Measurements from ENCODE around the gene ITPKC. TPM values are rescaled to one million over a fixed set of nuclear protein-coding genes. Genes with fewer than 3 reads are reported as not detected.

ITPKC gene
- total and polyA plus RNA-seq, 12 donors: 6.2 to 17.3 (median 9.4) TPM

DNA sequence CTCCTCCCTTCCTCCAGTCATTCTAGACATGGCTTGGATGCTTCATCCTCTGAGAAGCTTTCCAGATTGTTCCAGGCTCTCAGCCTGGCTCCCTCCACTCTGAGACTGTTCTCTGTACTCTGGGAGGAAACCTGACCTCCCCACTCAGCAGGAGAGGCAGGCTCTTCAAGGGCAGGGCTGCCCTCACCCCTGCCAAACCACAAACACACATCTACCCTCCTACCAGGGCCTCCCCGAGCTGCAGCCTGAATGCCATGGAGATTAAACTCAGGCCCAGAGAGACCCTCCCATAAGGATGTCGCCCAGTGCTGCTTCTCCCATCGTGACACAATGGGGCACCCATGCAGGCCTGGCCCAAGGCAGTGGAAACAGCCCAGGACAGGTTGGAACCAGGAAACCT is 42.6 kb upstream of the ITPKC start:
- DNase-seq (no peak), ATAC-seq (no peak)
- Histone ChIP-seq H3K9me3 (no peaks in the 10 kb centered on the region), H3K4me1 (peaks cover 0 to 14% (median 3%) of the 10 kb centered on the region in 9 donors), H3K27me3 (no peaks in the 10 kb centered on the region), H3K27ac (no peak overlapping the region), H3K36me3 (peaks cover 6 to 100% (median 60%) of the 10 kb centered on the region in 9 donors), H3K4me3 (no peak overlapping the region)
- WGBS, 2 donors: 70 to 73% methylated on average over 3 of the region's 3 CpGs
- intact Hi-C loops (cut with DNase I): loop anchor here in 2 of 10 donors (1.0 to 5.0 kb wide), 2 partner anchors 14 to 68 kb away; no protein-coding TSS in a partner anchor
- TF ChIP-seq, protein P1, sequence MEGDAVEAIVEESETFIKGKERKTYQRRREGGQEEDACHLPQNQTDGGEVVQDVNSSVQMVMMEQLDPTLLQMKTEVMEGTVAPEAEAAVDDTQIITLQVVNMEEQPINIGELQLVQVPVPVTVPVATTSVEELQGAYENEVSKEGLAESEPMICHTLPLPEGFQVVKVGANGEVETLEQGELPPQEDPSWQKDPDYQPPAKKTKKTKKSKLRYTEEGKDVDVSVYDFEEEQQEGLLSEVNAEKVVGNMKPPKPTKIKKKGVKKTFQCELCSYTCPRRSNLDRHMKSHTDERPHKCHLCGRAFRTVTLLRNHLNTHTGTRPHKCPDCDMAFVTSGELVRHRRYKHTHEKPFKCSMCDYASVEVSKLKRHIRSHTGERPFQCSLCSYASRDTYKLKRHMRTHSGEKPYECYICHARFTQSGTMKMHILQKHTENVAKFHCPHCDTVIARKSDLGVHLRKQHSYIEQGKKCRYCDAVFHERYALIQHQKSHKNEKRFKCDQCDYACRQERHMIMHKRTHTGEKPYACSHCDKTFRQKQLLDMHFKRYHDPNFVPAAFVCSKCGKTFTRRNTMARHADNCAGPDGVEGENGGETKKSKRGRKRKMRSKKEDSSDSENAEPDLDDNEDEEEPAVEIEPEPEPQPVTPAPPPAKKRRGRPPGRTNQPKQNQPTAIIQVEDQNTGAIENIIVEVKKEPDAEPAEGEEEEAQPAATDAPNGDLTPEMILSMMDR (IDR thresholded peaks at IDR 0.05): no peak

DNA sequence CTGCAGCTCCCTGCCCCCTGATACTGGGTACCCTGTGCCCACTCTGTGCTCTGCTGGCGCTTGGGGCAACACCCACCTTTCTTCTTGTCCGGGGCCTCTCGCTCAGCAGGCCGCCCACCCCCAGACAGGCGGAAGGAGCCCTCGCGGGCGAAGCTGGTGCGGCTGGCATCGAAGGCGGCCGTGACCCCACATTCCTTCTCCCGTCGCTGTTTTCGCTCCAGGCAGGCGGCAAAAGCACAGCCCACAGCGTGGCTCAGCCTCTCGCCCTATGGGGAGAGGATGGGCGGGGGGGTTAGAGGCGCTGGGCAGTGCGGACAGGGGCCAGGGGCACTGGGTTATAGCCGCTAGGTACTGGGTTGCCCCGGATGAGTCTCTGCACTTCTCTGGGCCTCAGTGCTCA is 39.8 kb upstream of the ITPKC start:
- intact Hi-C loops (cut with DNase I): no loop called here
- H3K27me3 ChIP-seq: no peaks in the 10 kb centered on the region
- peaks cover 6 to 100% (median 50%) of the 10 kb centered on the region in 9 donors for H3K36me3 ChIP-seq
- H3K4me1 ChIP-seq: peaks cover 0 to 8% (median 0%) of the 10 kb centered on the region in 9 donors
- H3K27ac ChIP-seq: no peak overlapping the region
- H3K9me3 ChIP-seq: no peaks in the 10 kb centered on the region
- no peak overlapping the region for H3K4me3 ChIP-seq
- no peak for ATAC-seq
- TF ChIP-seq, protein P1 (IDR thresholded peaks at IDR 0.05): no peak
- WGBS, 2 donors: 97 to 98% methylated on average over 23 of the region's 23 CpGs
- no peak for DNase-seq

DNA sequence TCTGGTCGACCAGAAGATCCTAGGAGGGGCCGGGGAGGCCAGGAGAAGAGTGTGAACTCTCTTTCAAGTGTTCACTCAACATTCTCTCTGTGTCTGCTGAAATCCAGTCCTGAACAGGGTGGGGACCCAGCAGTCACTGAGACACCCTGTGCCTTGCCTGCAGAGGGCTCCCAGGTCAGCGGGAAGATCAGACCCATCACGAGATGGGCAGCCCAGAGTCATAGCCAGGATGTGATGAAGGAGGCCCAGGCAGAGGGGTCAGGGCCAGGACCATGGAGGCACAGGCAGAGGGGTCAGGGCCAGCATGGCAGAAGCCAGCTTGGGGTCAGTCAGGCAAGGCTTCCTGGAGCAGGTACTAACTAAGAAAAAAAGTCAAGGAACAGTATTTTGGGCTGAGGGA is 35.9 kb upstream of the ITPKC start:
- intact Hi-C loops (cut with DNase I): no loop called here
- 83 to 86% methylated on average over 4 of the region's 4 CpGs for WGBS, 2 donors
- TF ChIP-seq, protein P1 (IDR thresholded peaks at IDR 0.05): no peak
- no peaks in the 10 kb centered on the region for H3K9me3 ChIP-seq
- H3K4me3 ChIP-seq: no peak overlapping the region
- H3K27me3 ChIP-seq: no peaks in the 10 kb centered on the region
- peaks cover 0 to 98% (median 48%) of the 10 kb centered on the region in 9 donors for H3K36me3 ChIP-seq
- no peak for ATAC-seq
- no peak overlapping the region for H3K27ac ChIP-seq
- no peak for DNase-seq
- peaks cover 0 to 4% (median 0%) of the 10 kb centered on the region in 9 donors for H3K4me1 ChIP-seq

DNA sequence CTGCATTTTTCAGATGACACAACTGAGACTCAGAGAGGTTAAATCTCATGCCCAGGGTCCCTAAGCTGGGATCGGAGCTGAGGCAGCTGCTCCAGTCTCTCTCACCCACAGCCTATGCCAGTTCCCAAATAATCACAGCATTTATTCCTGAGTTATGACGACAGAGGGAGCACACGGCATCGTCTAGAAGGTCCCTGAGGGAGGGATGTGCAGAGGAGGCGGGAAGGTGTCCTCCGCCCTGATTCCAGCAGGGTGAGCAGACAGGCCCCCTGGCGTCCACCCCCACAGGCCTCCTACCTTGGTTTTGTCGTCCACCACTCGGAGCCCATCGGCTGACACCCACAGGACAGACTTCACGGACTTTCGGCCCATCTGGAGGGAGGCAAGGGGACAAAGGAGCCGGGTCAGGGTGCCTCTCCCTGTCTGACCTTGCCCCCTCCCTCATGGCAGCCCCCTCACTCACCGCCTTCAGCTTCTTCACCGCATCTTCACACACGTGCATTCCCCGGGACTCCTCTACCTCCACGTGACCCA is 34.4 kb upstream of the ITPKC start:
- H3K27ac ChIP-seq: no peak overlapping the region
- peaks cover 0 to 94% (median 37%) of the 10 kb centered on the region in 9 donors for H3K36me3 ChIP-seq
- peaks cover 0 to 10% (median 0%) of the 10 kb centered on the region in 9 donors for H3K4me1 ChIP-seq
- TF ChIP-seq, protein P1 (IDR thresholded peaks at IDR 0.05): no peak
- no peak for DNase-seq
- no peaks in the 10 kb centered on the region for H3K9me3 ChIP-seq
- WGBS, 2 donors: 91% methylated on average over 18 of the region's 18 CpGs
- intact Hi-C loops (cut with DNase I): no loop called here
- ATAC-seq: no peak
- no peaks in the 10 kb centered on the region for H3K27me3 ChIP-seq
- no peak overlapping the region for H3K4me3 ChIP-seq
